Activated CD4-positive, alpha-beta memory T cell treated with anti-CD3 and anti-CD28 coated beads for 36 hours (primary cell): Measurements from ENCODE around the gene ZC3H14. TPM values are rescaled to one million over a fixed set of nuclear protein-coding genes. Genes with fewer than 3 reads are reported as not detected.

Source experiments
- CTCF ChIA-PET: fragments of 350-600 bp; sonication (Branson Sonifier 250); formaldehyde crosslinking; loops from one replicate; lab custom pipeline; 2021; ENCODE audit warnings: antibody characterized with exemption, inconsistent platforms; lab: Charles Lee
- POLR2A ChIA-PET: fragments of 350-600 bp; sonication (Branson Sonifier 250); formaldehyde crosslinking; loops from one replicate; lab custom pipeline; 2021; ENCODE audit warnings: antibody characterized with exemption; lab: Charles Lee
- DNase-seq: peaks from one replicate; pipeline ENCODE4 v3.0.0-alpha.2; 2020
- H3K27ac Mint-ChIP-seq: one replicate; pipeline ENCODE4 v1.8.0; 2021; ENCODE audit warnings: mixed read lengths
- H3K27me3 Mint-ChIP-seq: one replicate; pipeline ENCODE4 v1.8.0; 2021; ENCODE audit warnings: mixed read lengths
- H3K36me3 Mint-ChIP-seq: one replicate; pipeline ENCODE4 v1.8.0; 2021; ENCODE audit warnings: mixed read lengths
- H3K4me1 Mint-ChIP-seq: one replicate; pipeline ENCODE4 v1.8.0; 2021; ENCODE audit warnings: low read depth, mixed read lengths
- H3K4me3 Mint-ChIP-seq: one replicate; pipeline ENCODE4 v1.8.0; 2021; ENCODE audit warnings: mild to moderate bottlenecking, mixed read lengths
- H3K9me3 Mint-ChIP-seq: one replicate; pipeline ENCODE4 v1.8.0; 2021; ENCODE audit warnings: mixed read lengths
- intact Hi-C: fragments of 100-400 bp; cut with micrococcal nuclease; formaldehyde crosslinking; loops from one replicate; pipeline ENCODE4 v1.15.1; 2023
- total RNA-seq, 2 experiments: library from RNA; stranded (reverse); gene quantifications; one replicate each; pipeline ENCODE4 v1.2.3, GENCODE V29; 2021

Gene ZC3H14
- total RNA-seq, 2 experiments from 2014 or later = 43.7 to 45.2 TPM

- POLR2A ChIA-PET = no interaction called here
- H3K9me3 Mint-ChIP-seq = no peaks in the 10 kb centered on the region
- DNase-seq = no peak
- intact Hi-C loops = loop anchor here (5.0 to 10.0 kb wide), 3 partner anchors 170 to 1400 kb away; partner anchors contain the start of genes EFCAB11, SPATA7 and TDP1
- H3K4me1 Mint-ChIP-seq = peaks cover 31% of the 10 kb centered on the region
- H3K36me3 Mint-ChIP-seq = no peaks in the 10 kb centered on the region
- H3K27ac Mint-ChIP-seq = no peak within 1 kb of the TSS
- peaks cover 43% of the 10 kb centered on the region for H3K27me3 Mint-ChIP-seq
- CTCF ChIA-PET = no interaction called here
- H3K4me3 Mint-ChIP-seq = peak within 1 kb of the TSS; percentile 65
Measured at GRCh38 chr14:88554457-88555286, 8.2 kb upstream of the ZC3H14 start, which contains the start of gene PTPN21. Gene PTPN21 (minus strand): TSS chr14:88555007. CDS start chr14:88550417, 4,590 bp downstream.

- peaks cover 31% of the 10 kb centered on the region for H3K4me1 Mint-ChIP-seq
- POLR2A ChIA-PET = no interaction called here
- peaks cover 42% of the 10 kb centered on the region for H3K27me3 Mint-ChIP-seq
- no peaks in the 10 kb centered on the region for H3K36me3 Mint-ChIP-seq
- H3K4me3 Mint-ChIP-seq = no peak overlapping the region
- no peak overlapping the region for H3K27ac Mint-ChIP-seq
- no peaks in the 10 kb centered on the region for H3K9me3 Mint-ChIP-seq
- intact Hi-C loops = loop anchor here (2.0 to 10.0 kb wide), 4 partner anchors 172 to 1398 kb away; partner anchors contain the start of genes EFCAB11, SPATA7 and TDP1
- CTCF ChIA-PET = interaction anchor here (0.9 kb wide), 2 partner anchors 41 to 367 kb away, joined by 3 read pairs; no protein-coding TSS in a partner anchor
- DNase-seq = no peak
Measured at GRCh38 chr14:88556581-88556980, 6.3 kb upstream of the ZC3H14 start.

- H3K4me3 Mint-ChIP-seq = no peak overlapping the region
- no peak overlapping the region for H3K27ac Mint-ChIP-seq
- H3K9me3 Mint-ChIP-seq = no peaks in the 10 kb centered on the region
- peaks cover 20% of the 10 kb centered on the region for H3K27me3 Mint-ChIP-seq
- DNase-seq = no peak
- peaks cover 45% of the 10 kb centered on the region for H3K4me1 Mint-ChIP-seq
- ChIA-PET POLR2A (no interaction called here), CTCF (interaction anchor here (1.3 to 1.7 kb wide), 2 partner anchors 40 to 67 kb away, joined by 4 to 6 read pairs; no protein-coding TSS in a partner anchor)
- intact Hi-C loops = loop anchor here (1.0 to 10.0 kb wide), 5 partner anchors 68 to 1395 kb away; partner anchors contain the start of genes EFCAB11, GPR65, SPATA7 and TDP1
- peaks cover 2% of the 10 kb centered on the region for H3K36me3 Mint-ChIP-seq
Measured at GRCh38 chr14:88559852-88560251, 3.0 kb upstream of the ZC3H14 start.

GRCh38 chr14:88562532-88562830 lies 356 bp upstream of the ZC3H14 start:
- Mint-ChIP-seq H3K9me3 (no peaks in the 10 kb centered on the region), H3K27me3 (peaks cover 7% of the 10 kb centered on the region), H3K4me1 (peaks cover 32% of the 10 kb centered on the region), H3K36me3 (peaks cover 4% of the 10 kb centered on the region), H3K4me3 (peak overlapping the region; percentile 94), H3K27ac (peak overlapping the region; percentile 87)
- no peak for DNase-seq
- ChIA-PET POLR2A (no interaction called here), CTCF (no interaction called here)
- intact Hi-C loops = loop anchor here (1.0 to 5.0 kb wide), 2 partner anchors 37 to 555 kb away; partner anchors contain the start of gene GPR65

- Mint-ChIP-seq H3K4me3 (peak overlapping the region; percentile 94), H3K36me3 (peaks cover 17% of the 10 kb centered on the region), H3K4me1 (peaks cover 26% of the 10 kb centered on the region), H3K9me3 (peaks cover 4% of the 10 kb centered on the region), H3K27me3 (peaks cover 5% of the 10 kb centered on the region), H3K27ac (peak overlapping the region; percentile 28)
- ChIA-PET POLR2A (no interaction called here), CTCF (interaction anchor here (0.7 kb wide), 1 partner anchor 262 kb away, joined by 3 read pairs; no protein-coding TSS in a partner anchor)
- intact Hi-C loops = loop anchor here (5.0 kb wide), 1 partner anchor 557 kb away; the partner anchor contains the start of gene GPR65
- DNase-seq = no peak
Measured at GRCh38 chr14:88563845-88564244, 1.0 kb downstream of the ZC3H14 start.

GRCh38 chr14:88565427-88565826 lies 2.6 kb downstream of the ZC3H14 start:
- Mint-ChIP-seq H3K27ac (no peak overlapping the region), H3K36me3 (peaks cover 30% of the 10 kb centered on the region), H3K9me3 (peaks cover 4% of the 10 kb centered on the region), H3K4me3 (no peak overlapping the region), H3K27me3 (peaks cover 2% of the 10 kb centered on the region), H3K4me1 (peaks cover 24% of the 10 kb centered on the region)
- POLR2A ChIA-PET = interaction anchor here (0.8 kb wide), 1 partner anchor 12 kb away, joined by 3 read pairs; no protein-coding TSS in a partner anchor
- intact Hi-C loops = no loop called here
- CTCF ChIA-PET = no interaction called here
- DNase-seq = no peak

- Mint-ChIP-seq H3K9me3 (peaks cover 4% of the 10 kb centered on the region), H3K4me1 (peaks cover 15% of the 10 kb centered on the region), H3K27me3 (no peaks in the 10 kb centered on the region), H3K27ac (no peak overlapping the region), H3K36me3 (peaks cover 44% of the 10 kb centered on the region), H3K4me3 (no peak overlapping the region)
- ChIA-PET POLR2A (no interaction called here), CTCF (no interaction called here)
- intact Hi-C loops = no loop called here
- DNase-seq = no peak
Measured at GRCh38 chr14:88568196-88568595, 5.4 kb downstream of the ZC3H14 start.

GRCh38 chr14:88572117-88572516 lies 9.3 kb downstream of the ZC3H14 start:
- Mint-ChIP-seq H3K4me1 (no peaks in the 10 kb centered on the region), H3K36me3 (peaks cover 58% of the 10 kb centered on the region), H3K9me3 (peaks cover 4% of the 10 kb centered on the region), H3K27ac (no peak overlapping the region), H3K27me3 (no peaks in the 10 kb centered on the region), H3K4me3 (no peak overlapping the region)
- no peak for DNase-seq
- CTCF ChIA-PET = no interaction called here
- intact Hi-C loops = no loop called here
- POLR2A ChIA-PET = no interaction called here

GRCh38 chr14:88576222-88576621 lies 13.4 kb downstream of the ZC3H14 start:
- H3K27me3 Mint-ChIP-seq = no peaks in the 10 kb centered on the region
- no peaks in the 10 kb centered on the region for H3K4me1 Mint-ChIP-seq
- ChIA-PET POLR2A (no interaction called here), CTCF (no interaction called here)
- no peak overlapping the region for H3K27ac Mint-ChIP-seq
- H3K9me3 Mint-ChIP-seq = no peaks in the 10 kb centered on the region
- intact Hi-C loops = no loop called here
- H3K36me3 Mint-ChIP-seq = peaks cover 53% of the 10 kb centered on the region
- no peak overlapping the region for H3K4me3 Mint-ChIP-seq
- no peak for DNase-seq

GRCh38 chr14:88584451-88584850 lies 21.6 kb downstream of the ZC3H14 start:
- POLR2A ChIA-PET = no interaction called here
- no peaks in the 10 kb centered on the region for H3K27me3 Mint-ChIP-seq
- no peak for DNase-seq
- CTCF ChIA-PET = no interaction called here
- intact Hi-C loops = no loop called here
- no peak overlapping the region for H3K27ac Mint-ChIP-seq
- peaks cover 47% of the 10 kb centered on the region for H3K36me3 Mint-ChIP-seq
- no peak overlapping the region for H3K4me3 Mint-ChIP-seq
- no peaks in the 10 kb centered on the region for H3K9me3 Mint-ChIP-seq
- no peaks in the 10 kb centered on the region for H3K4me1 Mint-ChIP-seq

- intact Hi-C loops = no loop called here
- POLR2A ChIA-PET = no interaction called here
- no peak overlapping the region for H3K27ac Mint-ChIP-seq
- no peak for DNase-seq
- no peaks in the 10 kb centered on the region for H3K27me3 Mint-ChIP-seq
- peaks cover 46% of the 10 kb centered on the region for H3K36me3 Mint-ChIP-seq
- H3K4me3 Mint-ChIP-seq = no peak overlapping the region
- no peaks in the 10 kb centered on the region for H3K4me1 Mint-ChIP-seq
- H3K9me3 Mint-ChIP-seq = no peaks in the 10 kb centered on the region
- CTCF ChIA-PET = no interaction called here
Measured at GRCh38 chr14:88588081-88588480, 25.2 kb downstream of the ZC3H14 start.

- Mint-ChIP-seq H3K36me3 (peaks cover 46% of the 10 kb centered on the region), H3K27me3 (no peaks in the 10 kb centered on the region), H3K9me3 (no peaks in the 10 kb centered on the region), H3K4me1 (no peaks in the 10 kb centered on the region), H3K27ac (no peak overlapping the region), H3K4me3 (no peak overlapping the region)
- DNase-seq = no peak
- CTCF ChIA-PET = no interaction called here
- POLR2A ChIA-PET = no interaction called here
- intact Hi-C loops = no loop called here
Measured at GRCh38 chr14:88590173-88590572, 27.3 kb downstream of the ZC3H14 start.
